Type B pancreatic cell (in vitro differentiated cells): ENCODE results near the gene PARVG. TPM values are rescaled to one million over a fixed set of nuclear protein-coding genes. Genes with fewer than 3 reads are reported as not detected.
A peak's percentile ranks its signal among the peaks of the same experiment; 100 is the strongest.
"Not testable (repeated sequence)": the region's sequence is repeated elsewhere in the genome, so short reads cannot be mapped to it uniquely, and the experiment has no call there.

Experiments
- DNase-seq: peaks from one replicate; pipeline ENCODE4 v3.0.0; 2021; ENCODE audit warnings: mixed read lengths; ENCODE audit not compliant: unreplicated experiment; ENCODE audit errors: extremely low spot score
- H3K27ac Mint-ChIP-seq: 2 replicates; pipeline ENCODE4 v1.8.0; 2021; ENCODE audit warnings: mild to moderate bottlenecking, mixed read lengths
- H3K27me3 Mint-ChIP-seq: 2 replicates; pipeline ENCODE4 v1.8.0; 2021; ENCODE audit warnings: mixed read lengths
- H3K36me3 Mint-ChIP-seq: 2 replicates; pipeline ENCODE4 v1.8.0; 2021; ENCODE audit warnings: mixed read lengths
- H3K4me1 Mint-ChIP-seq: one replicate; pipeline ENCODE4 v1.8.0; 2021; ENCODE audit warnings: mixed read lengths; ENCODE audit not compliant: unreplicated experiment
- H3K4me3 Mint-ChIP-seq: 2 replicates; pipeline ENCODE4 v1.8.0; 2021; ENCODE audit warnings: mild to moderate bottlenecking, mixed read lengths
- H3K9me3 Mint-ChIP-seq: 2 replicates; pipeline ENCODE4 v1.8.0; 2021; ENCODE audit warnings: mixed read lengths
- CTCF ChIP-seq: fragments of 200-600 bp; sonication (generic); conservative IDR thresholded peaks from 2 replicates; pipeline ENCODE4 v1.5.0; 2021; ENCODE audit warnings: antibody characterized with exemption, mild to moderate bottlenecking
- total RNA-seq: library from RNA; stranded (reverse); gene quantifications from 2 replicates; pipeline ENCODE4 v1.2.1, GENCODE V29; 2021; ENCODE audit warnings: low replicate concordance

The PARVG gene
- total RNA-seq, 1 donor from 2014 or later = 0.19 TPM

- no peak for TF ChIP-seq CTCF
Observed at GRCh38 chr22:44225091-44225689, 44.5 kb downstream of the PARVG start.

GRCh38 chr22:44225812-44226211 lies 45.1 kb downstream of the PARVG start:
- no peak overlapping the region for H3K4me3 Mint-ChIP-seq
- DNase-seq = no peak

More at GRCh38 chr22:44225091-44225689, 44.5 kb downstream of the PARVG start:
- Mint-ChIP-seq H3K4me1 (peaks cover 8% of the 10 kb centered on the region), H3K27me3 (peaks cover 21% of the 10 kb centered on the region), H3K4me3 (no peak overlapping the region), H3K9me3 (peaks cover 4% of the 10 kb centered on the region), H3K27ac (no peak overlapping the region), H3K36me3 (no peaks in the 10 kb centered on the region)
- DNase-seq = peak; percentile 60

GRCh38 chr22:44229331-44229730 lies 48.6 kb downstream of the PARVG start:
- Mint-ChIP-seq H3K4me3 (no peak overlapping the region), H3K27ac (no peak overlapping the region), H3K36me3 (no peaks in the 10 kb centered on the region), H3K27me3 (peaks cover 19% of the 10 kb centered on the region), H3K9me3 (peaks cover 4% of the 10 kb centered on the region), H3K4me1 (peaks cover 8% of the 10 kb centered on the region)
- TF ChIP-seq CTCF = no peak
- no peak for DNase-seq

More at GRCh38 chr22:44225812-44226211, 45.1 kb downstream of the PARVG start:
- H3K27ac Mint-ChIP-seq = no peak overlapping the region
- H3K27me3 Mint-ChIP-seq = peaks cover 21% of the 10 kb centered on the region
- no peaks in the 10 kb centered on the region for H3K36me3 Mint-ChIP-seq
- TF ChIP-seq CTCF = no peak
- peaks cover 4% of the 10 kb centered on the region for H3K9me3 Mint-ChIP-seq
- H3K4me1 Mint-ChIP-seq = peaks cover 8% of the 10 kb centered on the region

GRCh38 chr22:44229809-44230208 lies 49.1 kb downstream of the PARVG start:
- TF ChIP-seq CTCF = no peak
- no peak for DNase-seq
- Mint-ChIP-seq H3K27me3 (peaks cover 16% of the 10 kb centered on the region), H3K27ac (no peak overlapping the region), H3K4me3 (no peak overlapping the region), H3K36me3 (no peaks in the 10 kb centered on the region), H3K9me3 (peaks cover 4% of the 10 kb centered on the region), H3K4me1 (peaks cover 8% of the 10 kb centered on the region)

- peaks cover 2% of the 10 kb centered on the region for H3K27me3 Mint-ChIP-seq
- no peaks in the 10 kb centered on the region for H3K36me3 Mint-ChIP-seq
- no peaks in the 10 kb centered on the region for H3K4me1 Mint-ChIP-seq
- no peak for DNase-seq
- H3K27ac Mint-ChIP-seq = no peak overlapping the region
- peaks cover 4% of the 10 kb centered on the region for H3K9me3 Mint-ChIP-seq
- H3K4me3 Mint-ChIP-seq = no peak overlapping the region
- TF ChIP-seq CTCF = no peak
Observed at GRCh38 chr22:44231233-44231632, 50.5 kb downstream of the PARVG start.

GRCh38 chr22:44234372-44234771 lies 53.6 kb downstream of the PARVG start:
- H3K4me1 Mint-ChIP-seq, DNase-seq, H3K36me3 Mint-ChIP-seq, H3K9me3 Mint-ChIP-seq, H3K27ac Mint-ChIP-seq, H3K4me3 Mint-ChIP-seq, H3K27me3 Mint-ChIP-seq: not testable (repeated sequence)
